Stomach smooth muscle (tissue), 2 donors: ENCODE measurements around the gene KCNC4.

Source experiments
- H3K27ac ChIP-seq: one replicate; pipeline ENCODE4 v1.7.0; 2013; ENCODE audit warnings: mild to moderate bottlenecking, low read length, inconsistent platforms
- H3K27me3 ChIP-seq, 2 donors: one replicate each; pipeline ENCODE4 v1.7.0; 2013; ENCODE audit warnings: low read length in 2 of 2; ENCODE audit not compliant: insufficient read depth in 2 of 2, control insufficient read depth in 1 of 2
- H3K36me3 ChIP-seq, 2 donors: one replicate each; pipeline ENCODE4 v1.7.0; 2013; ENCODE audit warnings: low read length in 2 of 2; ENCODE audit not compliant: control insufficient read depth in 2 of 2, insufficient read depth in 2 of 2
- H3K4me1 ChIP-seq: one replicate; pipeline ENCODE4 v1.7.0; 2013; ENCODE audit warnings: low read length; ENCODE audit not compliant: control insufficient read depth, insufficient read depth
- H3K4me3 ChIP-seq, 2 donors: one replicate each; pipeline ENCODE4 v1.7.0; 2013; ENCODE audit warnings: low read length in 2 of 2
- H3K9ac ChIP-seq, 2 donors: one replicate each; pipeline ENCODE4 v1.7.0; 2013; ENCODE audit warnings: low read length in 2 of 2, mild to moderate bottlenecking in 1 of 2
- H3K9me3 ChIP-seq, 2 donors: one replicate each; pipeline ENCODE4 v1.7.0; 2013; ENCODE audit warnings: low read length in 2 of 2; ENCODE audit not compliant: control insufficient read depth in 2 of 2
- donor health status: healthy.
- donor health status: Pancreatic carcinoma.

Gene KCNC4

GRCh38 chr1:110224240-110224995, 14.3 kb downstream of the KCNC4 start:
- H3K27ac ChIP-seq = no peak overlapping the region
- H3K4me1 ChIP-seq = no peaks in the 10 kb centered on the region
- no peak overlapping the region for H3K9ac ChIP-seq
- H3K4me3 ChIP-seq = no peak overlapping the region
- H3K36me3 ChIP-seq = peaks cover 0 to 10% of the 10 kb centered on the region in 2 donors
- no peaks in the 10 kb centered on the region for H3K27me3 ChIP-seq
- no peaks in the 10 kb centered on the region for H3K9me3 ChIP-seq

- Histone ChIP-seq H3K9ac (no peak overlapping the region), H3K27ac (no peak overlapping the region), H3K9me3 (no peaks in the 10 kb centered on the region), H3K4me1 (no peaks in the 10 kb centered on the region), H3K36me3 (peaks cover 0 to 10% of the 10 kb centered on the region in 2 donors), H3K4me3 (no peak overlapping the region), H3K27me3 (no peaks in the 10 kb centered on the region)
These were observed 15.1 kb downstream of the KCNC4 start for GRCh38 chr1:110225212-110225611.

GRCh38 chr1:110225756-110226404, 15.8 kb downstream of the KCNC4 start:
- H3K9me3 ChIP-seq = no peaks in the 10 kb centered on the region
- H3K4me3 ChIP-seq = no peak overlapping the region
- no peak overlapping the region for H3K27ac ChIP-seq
- H3K4me1 ChIP-seq = no peaks in the 10 kb centered on the region
- peaks cover 0 to 10% of the 10 kb centered on the region in 2 donors for H3K36me3 ChIP-seq
- no peak overlapping the region for H3K9ac ChIP-seq
- H3K27me3 ChIP-seq = no peaks in the 10 kb centered on the region

GRCh38 chr1:110227774-110228173, 17.7 kb downstream of the KCNC4 start:
- Histone ChIP-seq H3K9me3 (peaks cover 0 to 6% of the 10 kb centered on the region in 2 donors), H3K36me3 (peaks cover 6 to 18% of the 10 kb centered on the region in 2 donors), H3K27ac (no peak overlapping the region)

GRCh38 chr1:110228381-110228780, 18.3 kb downstream of the KCNC4 start:
- H3K4me3 ChIP-seq = no peak overlapping the region
- H3K9me3 ChIP-seq = peaks cover 0 to 12% of the 10 kb centered on the region in 2 donors
- H3K4me1 ChIP-seq = no peaks in the 10 kb centered on the region
- no peak overlapping the region for H3K9ac ChIP-seq
- H3K27ac ChIP-seq = no peak overlapping the region
- no peaks in the 10 kb centered on the region for H3K27me3 ChIP-seq
- H3K36me3 ChIP-seq = peaks cover 7 to 19% of the 10 kb centered on the region in 2 donors

More at GRCh38 chr1:110227774-110228173, 17.7 kb downstream of the KCNC4 start:
- Histone ChIP-seq H3K4me1 (no peaks in the 10 kb centered on the region), H3K27me3 (no peaks in the 10 kb centered on the region), H3K4me3 (no peak overlapping the region), H3K9ac (no peak overlapping the region)

GRCh38 chr1:110228869-110229268, 18.8 kb downstream of the KCNC4 start:
- H3K36me3 ChIP-seq = peaks cover 7 to 19% of the 10 kb centered on the region in 2 donors
- H3K27me3 ChIP-seq = no peaks in the 10 kb centered on the region
- peaks cover 0 to 14% of the 10 kb centered on the region in 2 donors for H3K9me3 ChIP-seq
- no peak overlapping the region for H3K9ac ChIP-seq
- no peak overlapping the region for H3K27ac ChIP-seq
- H3K4me1 ChIP-seq = no peaks in the 10 kb centered on the region
- no peak overlapping the region for H3K4me3 ChIP-seq

- no peaks in the 10 kb centered on the region for H3K27me3 ChIP-seq
- H3K4me1 ChIP-seq = no peaks in the 10 kb centered on the region
- H3K9me3 ChIP-seq = peaks cover 0 to 14% of the 10 kb centered on the region in 2 donors
- peaks cover 7 to 19% of the 10 kb centered on the region in 2 donors for H3K36me3 ChIP-seq
- H3K4me3 ChIP-seq = no peak overlapping the region
- no peak overlapping the region for H3K9ac ChIP-seq
- no peak overlapping the region for H3K27ac ChIP-seq
These were observed 19.4 kb downstream of the KCNC4 start for GRCh38 chr1:110229348-110230001.

- no peaks in the 10 kb centered on the region for H3K27me3 ChIP-seq
- H3K27ac ChIP-seq = no peak overlapping the region
These were observed 20.5 kb downstream of the KCNC4 start for GRCh38 chr1:110230381-110231199.

GRCh38 chr1:110233861-110234260, 23.7 kb downstream of the KCNC4 start:
- no peak overlapping the region for H3K27ac ChIP-seq
- H3K36me3 ChIP-seq = peaks cover 7 to 10% of the 10 kb centered on the region in 2 donors
- no peaks in the 10 kb centered on the region for H3K27me3 ChIP-seq
- H3K4me1 ChIP-seq = peaks cover 12% of the 10 kb centered on the region
- no peak overlapping the region for H3K4me3 ChIP-seq
- peaks cover 0 to 14% of the 10 kb centered on the region in 2 donors for H3K9me3 ChIP-seq
- H3K9ac ChIP-seq = no peak overlapping the region

More at GRCh38 chr1:110230381-110231199, 20.5 kb downstream of the KCNC4 start:
- Histone ChIP-seq H3K9ac (no peak overlapping the region), H3K4me3 (no peak overlapping the region), H3K36me3 (peaks cover 7 to 19% of the 10 kb centered on the region in 2 donors), H3K4me1 (peaks cover 9% of the 10 kb centered on the region), H3K9me3 (peaks cover 0 to 14% of the 10 kb centered on the region in 2 donors)

GRCh38 chr1:110234691-110235090, 24.6 kb downstream of the KCNC4 start:
- Histone ChIP-seq H3K4me3 (no peak overlapping the region), H3K9ac (no peak overlapping the region), H3K9me3 (peaks cover 0 to 14% of the 10 kb centered on the region in 2 donors), H3K36me3 (peaks cover 7 to 10% of the 10 kb centered on the region in 2 donors), H3K27ac (no peak overlapping the region), H3K4me1 (peaks cover 17% of the 10 kb centered on the region), H3K27me3 (no peaks in the 10 kb centered on the region)
